H9 (cell line): ENCODE data around the gene MAPKAP1. TPM values are rescaled to one million over a fixed set of nuclear protein-coding genes. Genes with fewer than 3 reads are reported as not detected.

ENCODE experiments used
- DNase-seq: peaks from one replicate; pipeline ENCODE4 v3.0.0-alpha.2; 2017
- H2AFZ ChIP-seq: one replicate; pipeline ENCODE4 v1.6.1; 2013; ENCODE audit warnings: mild to moderate bottlenecking, low read length, control low read depth, moderate library complexity
- H2AK5ac ChIP-seq: 2 replicates; pipeline ENCODE4 v1.6.1; 2013; ENCODE audit warnings: low read length, control low read depth, mixed read lengths; ENCODE audit not compliant: insufficient read length
- H2BK120ac ChIP-seq: one replicate; pipeline ENCODE4 v1.6.1; 2013; ENCODE audit warnings: low read depth, mild to moderate bottlenecking, low read length, control low read depth, inconsistent platforms; ENCODE audit not compliant: poor library complexity, severe bottlenecking
- H2BK12ac ChIP-seq: 2 replicates; pipeline ENCODE4 v1.6.1; 2013; ENCODE audit warnings: low read length, control low read depth, mixed read lengths, low read depth; ENCODE audit not compliant: insufficient read length
- H2BK15ac ChIP-seq: 2 replicates; pipeline ENCODE4 v1.6.1; 2013; ENCODE audit warnings: low read depth, low read length, control low read depth
- H2BK20ac ChIP-seq: one replicate; pipeline ENCODE4 v1.6.1; 2013; ENCODE audit warnings: low read depth, mild to moderate bottlenecking, low read length, control low read depth, inconsistent platforms; ENCODE audit not compliant: poor library complexity, severe bottlenecking
- H2BK5ac ChIP-seq: 2 replicates; pipeline ENCODE4 v1.6.1; 2013; ENCODE audit warnings: low read length, control low read depth, mixed read lengths; ENCODE audit not compliant: insufficient read length
- H3K14ac ChIP-seq: 2 replicates; pipeline ENCODE4 v1.6.1; 2013; ENCODE audit warnings: low read length, control low read depth; ENCODE audit not compliant: insufficient read depth
- H3K18ac ChIP-seq: 2 replicates; pipeline ENCODE4 v1.6.1; 2013; ENCODE audit warnings: low read depth, mild to moderate bottlenecking, mixed read lengths, low read length, control low read depth; ENCODE audit not compliant: insufficient read length
- H3K23ac ChIP-seq: 2 replicates; pipeline ENCODE4 v1.6.1; 2013; ENCODE audit warnings: low read length, control low read depth, mixed read lengths, low read depth; ENCODE audit not compliant: insufficient read length
- H3K23me2 ChIP-seq: 2 replicates; pipeline ENCODE4 v1.6.1; 2013; ENCODE audit warnings: low read depth, mild to moderate bottlenecking, mixed read lengths, low read length, control low read depth; ENCODE audit not compliant: insufficient read length, poor library complexity, severe bottlenecking
- H3K27ac ChIP-seq: 2 replicates; pipeline ENCODE4 v1.5.1; 2013; ENCODE audit warnings: low read length, control low read depth, mixed read lengths, low read depth; ENCODE audit not compliant: insufficient read length
- H3K27me3 ChIP-seq: 2 replicates; pipeline ENCODE4 v1.6.1; 2013; ENCODE audit warnings: low read length, control low read depth, inconsistent platforms; ENCODE audit not compliant: insufficient read depth
- H3K4ac ChIP-seq: 2 replicates; pipeline ENCODE4 v1.6.1; 2013; ENCODE audit warnings: low read depth, mild to moderate bottlenecking, control low read depth, inconsistent platforms, low read length, moderate library complexity
- H3K4me1 ChIP-seq: 2 replicates; pipeline ENCODE4 v1.6.1; 2013; ENCODE audit warnings: low read length, control low read depth, inconsistent platforms; ENCODE audit not compliant: insufficient read depth
- H3K4me2 ChIP-seq: 2 replicates; pipeline ENCODE4 v1.6.1; 2013; ENCODE audit warnings: low read length, control low read depth, mixed read lengths; ENCODE audit not compliant: insufficient read length, insufficient read depth
- H3K56ac ChIP-seq: 2 replicates; pipeline ENCODE4 v1.6.1; 2013; ENCODE audit warnings: low read depth, mild to moderate bottlenecking, mixed read lengths, low read length, control low read depth; ENCODE audit not compliant: insufficient read length
- H3K79me1 ChIP-seq: 2 replicates; pipeline ENCODE4 v1.6.1; 2013; ENCODE audit warnings: low read depth, mild to moderate bottlenecking, moderate library complexity, low read length, control low read depth, inconsistent platforms; ENCODE audit not compliant: insufficient read depth, poor library complexity, severe bottlenecking
- H3K79me2 ChIP-seq: 2 replicates; pipeline ENCODE4 v1.6.1; 2013; ENCODE audit warnings: low read length, control low read depth, inconsistent platforms; ENCODE audit not compliant: insufficient read depth
- H3K9ac ChIP-seq: 2 replicates; pipeline ENCODE4 v1.6.1; 2013; ENCODE audit warnings: low read length, control low read depth, mixed read lengths; ENCODE audit not compliant: insufficient read length; ENCODE audit errors: extremely low read depth
- H3K9me3 ChIP-seq: one replicate; pipeline ENCODE4 v1.6.1; 2013; ENCODE audit warnings: low read depth, low read length, inconsistent platforms; ENCODE audit not compliant: control insufficient read depth
- H3T11ph ChIP-seq: one replicate; pipeline ENCODE4 v1.6.1; 2013; ENCODE audit warnings: mild to moderate bottlenecking, low read length, control low read depth, inconsistent platforms
- H4K20me1 ChIP-seq: one replicate; pipeline ENCODE4 v1.6.1; 2013; ENCODE audit not compliant: control insufficient read depth, insufficient read length, insufficient read depth
- H4K5ac ChIP-seq: 2 replicates; pipeline ENCODE4 v1.6.1; 2013; ENCODE audit warnings: low read depth, mild to moderate bottlenecking, mixed read lengths, low read length, control low read depth; ENCODE audit not compliant: insufficient read length
- H4K8ac ChIP-seq: replicated peaks from 2 replicates; pipeline ENCODE4 v1.6.1; 2013; ENCODE audit warnings: low read length, control low read depth, mixed read lengths, low read depth; ENCODE audit not compliant: insufficient read length
- H4K91ac ChIP-seq: 2 replicates; pipeline ENCODE4 v1.6.1; 2013; ENCODE audit warnings: low read depth, mild to moderate bottlenecking, moderate library complexity, mixed read lengths, low read length, control low read depth; ENCODE audit not compliant: insufficient read length
- H3K27ac Mint-ChIP-seq, 3 experiments: 2 replicates in 2 of 3; 3 replicates in 1 of 3; pipeline ENCODE4 v1.8.0; 2020 to 2021; ENCODE audit warnings: mixed read lengths in 3 of 3, mild to moderate bottlenecking in 1 of 3, moderate library complexity in 1 of 3
- H3K27me3 Mint-ChIP-seq: 2 replicates; pipeline ENCODE4 v1.8.0; 2021; ENCODE audit warnings: low read depth, mild to moderate bottlenecking, moderate library complexity, mixed read lengths
- H3K36me3 Mint-ChIP-seq, 3 experiments: 2 replicates in 2 of 3; 3 replicates in 1 of 3; pipeline ENCODE4 v1.8.0; 2020 to 2021; ENCODE audit warnings: low read depth in 3 of 3, mixed read lengths in 3 of 3; ENCODE audit not compliant: insufficient read depth in 1 of 3
- H3K4me1 Mint-ChIP-seq, 2 experiments: 2 replicates each; pipeline ENCODE4 v1.8.0; 2020; ENCODE audit warnings: mixed read lengths in 2 of 2
- H3K4me3 Mint-ChIP-seq, 2 experiments: 2 replicates in 1 of 2; 3 replicates in 1 of 2; pipeline ENCODE4 v1.8.0; 2020 to 2021; ENCODE audit warnings: mild to moderate bottlenecking in 2 of 2, mixed read lengths in 2 of 2, moderate library complexity in 1 of 2
- H3K9me3 Mint-ChIP-seq, 2 experiments: 2 replicates in 1 of 2; 3 replicates in 1 of 2; pipeline ENCODE4 v1.8.0; 2020; ENCODE audit warnings: mild to moderate bottlenecking in 2 of 2, mixed read lengths in 2 of 2, moderate library complexity in 1 of 2
- CTCF ChIP-seq: fragments of 200-600 bp; sonication (generic); conservative IDR thresholded peaks from 3 replicates; pipeline ENCODE4 v1.8.0; 2021; ENCODE audit warnings: antibody characterized with exemption, mild to moderate bottlenecking
- WGBS: extraction: QIAGEN DNeasy Blood & Tissue Kit; methylation state at CpG from one replicate; pipeline ENCODE4 v1.1.7; 2013; ENCODE audit warnings: missing lambda C conversion rate, low lambda C conversion rate, mixed read lengths; ENCODE audit not compliant: insufficient read length; ENCODE audit errors: extremely low coverage; 5-methylcytosine and 5-hydroxymethylcytosine counted together
- total RNA-seq: library from RNA; stranded (reverse); gene quantifications from 2 replicates; pipeline ENCODE4 v1.2.1, GENCODE V29; 2021

MAPKAP1 gene
- total RNA-seq, 1 experiment from 2014 or later = 97.0 TPM

GRCh38 chr9:125463926-125464325 lies 243.1 kb downstream of the MAPKAP1 start:
- H4K5ac ChIP-seq = no peak overlapping the region
- H3K4me1 ChIP-seq = no peaks in the 10 kb centered on the region
- H3K4ac ChIP-seq = no peak overlapping the region
- H3K9me3 ChIP-seq = no peaks in the 10 kb centered on the region
- DNase-seq = no peak
- H3K79me1 ChIP-seq = peaks cover 2% of the 10 kb centered on the region
- no peak overlapping the region for H3K23ac ChIP-seq
- H2BK15ac ChIP-seq = no peak overlapping the region
- H3K9me3 Mint-ChIP-seq = peaks cover 13 to 14% of the 10 kb centered on the region in 2 experiments; a peak in 4 of 5 replicates
- no peak overlapping the region for H3K14ac ChIP-seq
- no peak overlapping the region for H3T11ph ChIP-seq
- no peak overlapping the region for H2BK5ac ChIP-seq
- H4K91ac ChIP-seq = no peak overlapping the region
- no peaks in the 10 kb centered on the region for H3K27me3 Mint-ChIP-seq
- no peak for TF ChIP-seq CTCF
- H4K8ac ChIP-seq = no peak overlapping the region
- no peak overlapping the region for H3K56ac ChIP-seq
- no peak overlapping the region for H2BK12ac ChIP-seq
- no peaks in the 10 kb centered on the region for H3K27me3 ChIP-seq
- H3K36me3 Mint-ChIP-seq = peaks cover 21 to 22% (median 22%) of the 10 kb centered on the region in 3 experiments
- no peak overlapping the region for H3K9ac ChIP-seq
- H4K20me1 ChIP-seq = no peaks in the 10 kb centered on the region
- H2BK120ac ChIP-seq = no peak overlapping the region
- H3K23me2 ChIP-seq = no peaks in the 10 kb centered on the region
- H2AK5ac ChIP-seq = no peak overlapping the region
- no peaks in the 10 kb centered on the region for H3K79me2 ChIP-seq
- WGBS = no CpG with 5 or more reads among the region's 2 CpGs
- no peak overlapping the region for H3K27ac Mint-ChIP-seq
- H3K4me2 ChIP-seq = no peak overlapping the region
- no peak overlapping the region for H3K18ac ChIP-seq
- no peak overlapping the region for H3K27ac ChIP-seq
- H2AFZ ChIP-seq = no peak overlapping the region
- H2BK20ac ChIP-seq = no peak overlapping the region
- peaks cover 4 to 11% of the 10 kb centered on the region in 2 experiments for H3K4me1 Mint-ChIP-seq
- no peak overlapping the region for H3K4me3 Mint-ChIP-seq
